Muscle of leg (tissue), 11 donors: ENCODE measurements around the gene GALNT15. TPM values are rescaled to one million over a fixed set of nuclear protein-coding genes. Genes with fewer than 3 reads are reported as not detected.

Source experiments
- DNase-seq: peaks from one replicate; pipeline ENCODE4 v3.0.0; 2013
- H3K27ac ChIP-seq: one replicate; pipeline ENCODE4 v1.5.1; 2013; ENCODE audit warnings: mild to moderate bottlenecking, low read length, control low read depth
- H3K27me3 ChIP-seq: one replicate; pipeline ENCODE4 v1.6.1; 2013; ENCODE audit warnings: low read length; ENCODE audit not compliant: control insufficient read depth, insufficient read depth
- H3K36me3 ChIP-seq: one replicate; pipeline ENCODE4 v1.6.1; 2013; ENCODE audit warnings: low read length; ENCODE audit not compliant: control insufficient read depth, insufficient read depth
- H3K4me1 ChIP-seq: one replicate; pipeline ENCODE4 v1.6.1; 2013; ENCODE audit warnings: low read length; ENCODE audit not compliant: control insufficient read depth, insufficient read depth
- H3K4me3 ChIP-seq: one replicate; pipeline ENCODE4 v1.5.1; 2013; ENCODE audit warnings: low read length, control low read depth
- H3K9me3 ChIP-seq: replicated peaks from 2 replicates; pipeline ENCODE4 v1.6.1; 2013; ENCODE audit warnings: low read depth, low read length; ENCODE audit not compliant: control insufficient read depth
- WGBS: methylation state at CpG from one replicate; pipeline ENCODE4 v1.1.5; 2013; ENCODE audit warnings: missing lambda C conversion rate; ENCODE audit not compliant: insufficient coverage; 5-methylcytosine and 5-hydroxymethylcytosine counted together
- polyA plus RNA-seq, 8 donors: library from polyadenylated mRNA; unstranded; fragments of 120-200 nt; gene quantifications; one replicate each; pipeline versions ENCODE4 v1.2.1 to v1.2.3, GENCODE V29; 2013; ENCODE audit warnings: inconsistent platforms in 1 of 8, low replicate concordance in 1 of 8; ENCODE audit not compliant: insufficient read length in 8 of 8, insufficient read depth in 1 of 8
- total RNA-seq: library from RNA; stranded (reverse); fragments of 120-200 nt; gene quantifications from one replicate; pipeline ENCODE4 v1.2.4, GENCODE V29; 2013

GALNT15 gene
- total and polyA plus RNA-seq, 9 donors, result 0.48 to 2.0 (median 1.0) TPM

DNA sequence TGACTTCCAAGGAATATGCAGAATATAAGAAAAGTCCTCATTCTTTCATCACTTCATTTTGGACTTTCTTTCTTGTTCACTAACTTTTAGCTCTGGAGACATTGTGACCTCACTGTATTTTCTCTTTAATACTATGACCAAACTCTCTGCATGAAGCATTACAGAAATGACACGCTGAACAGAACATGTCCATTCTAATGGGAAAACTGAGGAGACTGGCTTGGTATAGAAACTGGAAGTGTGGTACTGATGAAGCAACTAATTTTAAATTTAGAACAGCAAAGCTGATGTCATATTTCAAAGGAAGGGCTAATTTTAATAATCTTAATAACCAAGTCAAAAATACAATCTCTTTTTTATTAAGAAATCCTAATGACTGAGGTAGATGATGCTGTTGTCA, 85.6 kb downstream of the GALNT15 start:
- DNase-seq, result no peak
- Histone ChIP-seq H3K27ac (no peak overlapping the region), H3K27me3 (no peaks in the 10 kb centered on the region), H3K9me3 (no peaks in the 10 kb centered on the region), H3K4me3 (no peak overlapping the region), H3K4me1 (peaks cover 6% of the 10 kb centered on the region), H3K36me3 (peaks cover 13% of the 10 kb centered on the region)
- WGBS, result no CpG with 5 or more reads among the region's 1 CpG

DNA sequence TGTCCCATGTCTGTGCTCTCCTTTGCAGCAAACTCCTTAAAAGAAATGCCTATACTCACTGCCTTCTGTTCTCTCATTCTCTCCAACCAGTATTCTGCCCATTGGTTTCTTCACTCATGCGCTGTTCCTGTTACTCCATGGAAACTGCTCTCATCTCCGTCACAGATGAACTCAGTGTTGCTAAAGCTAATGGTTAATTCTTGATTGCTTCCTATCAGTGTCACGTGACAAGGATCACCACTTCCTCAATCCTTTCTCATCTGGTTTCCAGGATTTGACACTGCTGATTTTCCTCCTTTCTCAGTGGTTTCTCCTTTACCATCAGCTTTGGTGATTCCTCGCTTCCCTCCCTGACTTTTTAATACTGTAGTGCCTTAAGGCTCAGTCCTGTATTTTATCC, 87.7 kb downstream of the GALNT15 start:
- Histone ChIP-seq H3K27ac (no peak overlapping the region), H3K4me1 (peaks cover 13% of the 10 kb centered on the region), H3K27me3 (no peaks in the 10 kb centered on the region), H3K4me3 (no peak overlapping the region), H3K36me3 (peaks cover 13% of the 10 kb centered on the region), H3K9me3 (no peaks in the 10 kb centered on the region)
- DNase-seq, result no peak
- WGBS, result 81% methylated on average over 4 of the region's 4 CpGs

DNA sequence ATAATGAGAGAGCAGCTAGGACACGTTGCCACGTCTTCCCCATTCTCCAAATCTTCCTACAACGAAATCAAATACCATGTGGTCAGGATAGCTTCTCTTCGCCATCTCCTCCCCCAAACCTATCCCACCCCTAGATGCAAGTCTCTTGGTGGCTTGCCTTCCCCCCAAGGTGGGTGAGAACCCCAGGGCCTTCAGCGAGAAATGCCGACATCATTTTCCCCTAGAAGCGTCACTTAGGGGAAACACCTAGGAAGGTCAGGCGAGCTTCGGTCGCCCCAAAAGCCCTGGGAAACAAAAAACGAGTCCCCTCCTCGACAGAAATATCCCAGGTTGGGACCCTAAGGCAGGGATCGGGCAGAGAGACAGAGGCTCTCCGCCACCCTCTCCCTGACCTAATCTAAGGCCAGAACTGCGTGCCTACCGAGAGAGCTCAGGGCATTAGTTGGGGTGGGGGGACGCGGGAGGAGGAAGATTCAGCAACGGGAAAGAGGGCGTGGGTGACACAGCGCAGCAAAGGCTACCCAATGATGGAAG, 89.8 kb downstream of the GALNT15 start:
- Histone ChIP-seq H3K9me3 (no peaks in the 10 kb centered on the region), H3K27ac (peak overlapping the region; percentile 82), H3K4me3 (peak overlapping the region; percentile 97), H3K36me3 (peaks cover 10% of the 10 kb centered on the region), H3K4me1 (peaks cover 13% of the 10 kb centered on the region), H3K27me3 (no peaks in the 10 kb centered on the region)
- peak; percentile 40 for DNase-seq
- WGBS, result 3% methylated on average over 16 of the region's 21 CpGs

DNA sequence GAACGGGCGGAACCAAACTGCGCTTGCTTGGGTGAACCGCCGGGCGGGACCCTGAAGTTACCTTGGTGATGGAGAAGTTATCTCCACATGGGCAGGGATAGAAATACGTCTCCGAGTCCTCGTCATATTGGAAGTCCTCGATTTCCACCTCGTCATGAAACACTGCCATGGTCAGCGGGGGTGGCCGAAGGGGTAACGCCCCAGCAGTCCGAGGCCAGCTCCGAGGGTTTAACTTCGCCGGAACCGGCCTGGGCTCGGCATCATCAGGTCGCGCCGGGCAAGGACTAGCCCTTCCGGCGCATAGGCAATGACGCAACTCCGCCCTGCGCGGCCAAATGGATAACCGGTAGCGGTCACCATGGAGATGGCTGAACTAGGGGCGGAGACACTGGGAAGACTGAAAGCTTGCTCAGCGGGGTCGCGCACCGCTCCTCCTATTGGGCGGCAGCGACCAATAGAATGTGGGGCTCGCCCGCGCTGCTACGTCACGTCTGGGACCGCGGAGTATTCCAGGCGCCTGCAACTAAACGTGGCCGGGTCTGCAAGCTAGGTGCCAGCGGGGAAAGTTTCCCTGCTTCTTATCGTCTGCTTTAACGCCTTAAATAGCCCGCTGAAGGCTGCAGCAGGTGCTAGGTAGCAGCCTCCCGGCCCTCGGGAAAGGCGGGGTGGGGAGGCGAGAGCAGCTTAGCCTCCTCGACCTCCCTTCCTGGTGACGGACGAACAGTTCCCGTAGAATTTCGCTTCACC, 90.4 kb downstream of the GALNT15 start, which contains the start of the genes DPH3 and OXNAD1:
TSS of gene DPH3 (minus strand) at position 236 of the 747 bp plus-strand sequence. CDS start at position 169, 67 bp downstream.
TSS of gene OXNAD1 (plus strand) at position 505 of the 747 bp plus-strand sequence. CDS start 5,741 bp downstream, outside the sequence.
- Histone ChIP-seq H3K27ac (peak within 1 kb of the TSS; percentile 97), H3K4me3 (peak within 1 kb of the TSS; percentile 97), H3K36me3 (peaks cover 6% of the 10 kb centered on the region), H3K4me1 (peaks cover 13% of the 10 kb centered on the region), H3K27me3 (no peaks in the 10 kb centered on the region), H3K9me3 (no peaks in the 10 kb centered on the region)
- WGBS, result under 1% methylated on average over 61 of the region's 61 CpGs
- peak; percentile 100 for DNase-seq

DNA sequence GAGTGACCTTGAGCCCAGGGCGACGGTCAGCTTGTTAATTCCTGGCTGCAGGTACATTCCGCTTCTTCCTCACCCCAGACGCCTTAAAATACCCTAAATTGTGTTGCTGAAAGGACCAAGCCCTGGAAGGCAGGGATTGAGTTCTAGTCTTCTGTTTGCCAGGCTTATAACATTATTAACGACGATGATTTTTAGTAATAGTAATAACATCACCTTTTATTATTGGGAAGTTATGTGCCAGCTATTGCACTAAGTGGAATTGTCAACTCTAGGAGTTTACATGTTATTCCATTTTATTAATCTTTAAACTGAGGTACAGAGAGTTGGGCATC, 90.9 kb downstream of the GALNT15 start:
- 0% methylated on average over 2 of the region's 6 CpGs for WGBS
- Histone ChIP-seq H3K4me1 (peaks cover 13% of the 10 kb centered on the region), H3K27ac (peak overlapping the region; percentile 97), H3K36me3 (peaks cover 8% of the 10 kb centered on the region), H3K27me3 (no peaks in the 10 kb centered on the region), H3K9me3 (no peaks in the 10 kb centered on the region), H3K4me3 (peak overlapping the region; percentile 97)
- no peak for DNase-seq

DNA sequence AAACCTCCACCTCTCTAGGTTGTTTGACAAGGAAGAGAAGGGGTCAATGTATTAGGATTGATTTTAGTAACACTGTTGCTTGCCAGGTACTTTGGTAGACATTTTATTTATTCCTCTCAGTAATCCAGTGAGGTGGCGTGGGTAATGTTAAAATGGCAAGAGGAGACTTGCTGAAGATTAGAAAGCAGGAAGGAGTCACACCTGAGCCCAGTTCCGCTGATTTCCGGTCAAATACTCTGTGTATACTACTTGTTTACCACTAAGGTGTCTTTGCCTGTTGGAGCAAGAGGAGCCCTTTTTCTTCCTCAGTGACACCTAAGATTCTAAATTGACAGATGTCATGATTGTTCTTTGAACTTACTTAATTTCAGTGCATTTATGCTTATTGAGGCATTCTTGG, 92.2 kb downstream of the GALNT15 start:
- Histone ChIP-seq H3K4me1 (peaks cover 13% of the 10 kb centered on the region), H3K4me3 (no peak overlapping the region)
- WGBS, result 80% methylated on average over 1 of the region's 3 CpGs

DNA sequence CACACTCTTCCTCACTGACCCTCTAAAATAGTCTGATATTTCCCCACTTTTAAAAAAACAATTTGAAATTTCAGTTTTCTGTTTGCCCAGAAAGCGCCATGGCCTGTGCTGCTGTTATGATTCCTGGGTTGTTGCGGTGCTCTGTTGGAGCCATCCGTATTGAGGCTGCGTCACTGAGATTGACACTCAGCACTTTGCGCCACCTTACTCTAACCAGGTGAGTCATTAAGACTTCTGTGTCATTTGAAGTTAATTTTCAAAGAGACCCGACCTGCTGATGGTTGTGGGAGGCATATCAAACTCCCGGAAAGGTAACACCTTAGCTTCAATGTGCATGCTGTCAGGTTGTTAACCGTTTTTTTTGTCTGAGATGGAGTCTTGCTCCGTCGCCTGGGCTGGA, 96.4 kb downstream of the GALNT15 start:
- Histone ChIP-seq H3K27ac (no peak overlapping the region), H3K27me3 (no peaks in the 10 kb centered on the region), H3K36me3 (peaks cover 16% of the 10 kb centered on the region), H3K9me3 (no peaks in the 10 kb centered on the region), H3K4me1 (peaks cover 9% of the 10 kb centered on the region), H3K4me3 (no peak overlapping the region)
- no peak for DNase-seq
- WGBS, result 92% methylated on average over 9 of the region's 10 CpGs

More for the DNA sequence above, 92.2 kb downstream of the GALNT15 start:
- H3K27ac ChIP-seq, result no peak overlapping the region
- DNase-seq, result no peak
- no peaks in the 10 kb centered on the region for H3K27me3 ChIP-seq
- peaks cover 15% of the 10 kb centered on the region for H3K36me3 ChIP-seq
- H3K9me3 ChIP-seq, result no peaks in the 10 kb centered on the region

DNA sequence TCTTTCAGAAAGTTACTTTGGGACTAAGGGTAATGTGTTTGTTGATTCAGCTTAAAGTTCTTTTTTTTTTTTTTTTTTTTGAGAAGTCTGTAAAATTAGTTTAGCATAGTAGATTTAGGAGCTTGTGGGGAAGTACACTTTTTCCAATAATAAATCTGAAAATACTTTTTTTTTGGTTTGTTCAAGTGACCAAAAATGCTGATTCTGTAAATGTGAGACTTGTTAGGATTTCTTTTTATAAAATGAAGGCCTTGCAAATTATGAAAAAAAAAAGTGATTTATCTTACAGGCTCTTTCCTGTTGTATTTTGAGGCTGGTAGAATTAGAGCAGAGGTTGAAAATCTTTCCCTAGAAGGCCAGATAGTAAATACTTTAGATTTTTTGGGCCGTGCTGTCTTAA, 98.1 kb downstream of the GALNT15 start:
- Histone ChIP-seq H3K9me3 (no peaks in the 10 kb centered on the region), H3K27me3 (no peaks in the 10 kb centered on the region), H3K4me3 (no peak overlapping the region), H3K27ac (no peak overlapping the region), H3K4me1 (no peaks in the 10 kb centered on the region), H3K36me3 (peaks cover 21% of the 10 kb centered on the region)
- no CpG with 5 or more reads among the region's 1 CpG for WGBS
- DNase-seq, result no peak

DNA sequence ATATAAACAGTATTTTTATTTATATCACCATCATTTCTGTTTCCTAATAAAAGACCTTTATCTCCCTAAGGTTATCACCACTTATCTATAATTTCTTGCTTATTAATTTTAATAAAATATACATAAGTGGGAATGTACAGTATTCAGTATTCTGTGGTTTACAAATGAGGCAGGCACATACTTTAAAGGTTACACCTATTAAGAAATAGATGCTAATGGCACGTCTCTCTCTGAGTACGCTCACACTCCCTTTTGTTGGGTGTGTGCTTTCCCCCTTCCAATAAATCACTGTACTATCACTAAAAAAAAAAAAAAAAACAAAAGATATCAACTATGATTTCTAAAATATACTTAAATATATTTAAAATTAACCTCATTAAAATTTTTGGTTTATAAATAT, 99.4 kb downstream of the GALNT15 start:
- Histone ChIP-seq H3K36me3 (peaks cover 21% of the 10 kb centered on the region), H3K9me3 (no peaks in the 10 kb centered on the region), H3K27me3 (no peaks in the 10 kb centered on the region), H3K27ac (no peak overlapping the region), H3K4me1 (no peaks in the 10 kb centered on the region), H3K4me3 (no peak overlapping the region)
- WGBS, result no CpG with 5 or more reads among the region's 2 CpGs
- DNase-seq, result no peak

DNA sequence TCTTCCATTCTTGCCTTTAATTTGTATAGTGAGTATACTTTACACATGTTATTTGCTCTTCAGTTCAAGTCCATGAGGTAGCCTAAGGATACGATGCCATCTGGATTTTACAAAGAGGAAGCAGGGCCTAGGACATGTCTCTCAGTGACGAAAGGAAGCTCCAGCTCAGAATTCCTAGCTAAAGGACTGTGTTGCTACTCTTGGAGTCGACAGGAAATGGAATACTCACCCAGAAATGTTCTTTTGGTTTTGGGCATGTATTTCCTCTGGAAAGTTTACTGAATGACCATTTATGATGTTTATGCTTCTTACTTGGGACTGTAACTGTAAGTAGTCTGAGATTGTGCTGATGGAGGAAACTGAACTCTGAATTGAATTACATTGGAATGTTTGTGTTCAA, 103.0 kb downstream of the GALNT15 start:
- H3K27me3 ChIP-seq, result no peaks in the 10 kb centered on the region
- DNase-seq, result no peak
- H3K4me3 ChIP-seq, result no peak overlapping the region
- peaks cover 2% of the 10 kb centered on the region for H3K4me1 ChIP-seq
- 90% methylated on average over 2 of the region's 3 CpGs for WGBS
- H3K36me3 ChIP-seq, result peaks cover 8% of the 10 kb centered on the region
- H3K27ac ChIP-seq, result no peak overlapping the region
- H3K9me3 ChIP-seq, result no peaks in the 10 kb centered on the region
